DOHH2 (cell line): Measurements from ENCODE around the gene KDM8.

Experiments
- H3F3A ChIP-seq: fragments of 200-600 bp; sonication (generic), shearing (Covaris generic); 2 replicates; pipeline ENCODE4 v1.6.0; 2016; ENCODE audit warnings: antibody characterized with exemption, mild to moderate bottlenecking; ENCODE audit not compliant: control insufficient read depth, insufficient read depth
- H3K27ac ChIP-seq: fragments of 200-600 bp; sonication (generic); 2 replicates; pipeline ENCODE4 v1.5.1; 2014; ENCODE audit warnings: low read depth, mild to moderate bottlenecking, low read length, moderate library complexity
- H3K27me3 ChIP-seq: fragments of 200-600 bp; sonication (generic); 2 replicates; pipeline ENCODE4 v1.6.1; 2014; ENCODE audit warnings: mild to moderate bottlenecking, low read length, mixed read lengths; ENCODE audit not compliant: control insufficient read depth
- H3K36me3 ChIP-seq: fragments of 200-600 bp; sonication (generic); 2 replicates; pipeline ENCODE4 v1.6.1; 2014; ENCODE audit warnings: mild to moderate bottlenecking, low read length, moderate library complexity, mixed read lengths; ENCODE audit not compliant: control insufficient read depth
- H3K4me1 ChIP-seq: fragments of 200-600 bp; sonication (generic); 2 replicates; pipeline ENCODE4 v1.6.1; 2014; ENCODE audit warnings: mild to moderate bottlenecking, low read length, mixed read lengths; ENCODE audit not compliant: control insufficient read depth
- H3K4me2 ChIP-seq: fragments of 200-600 bp; sonication (generic); 2 replicates; pipeline ENCODE4 v1.6.0; 2014; ENCODE audit warnings: mild to moderate bottlenecking, low read length, moderate library complexity
- H3K4me3 ChIP-seq: fragments of 200-600 bp; sonication (generic); 2 replicates; pipeline ENCODE4 v1.5.1; 2014; ENCODE audit warnings: mild to moderate bottlenecking, low read length, mixed read lengths
- H3K79me2 ChIP-seq: fragments of 200-600 bp; sonication (generic); 2 replicates; pipeline ENCODE4 v1.6.1; 2014; ENCODE audit warnings: mild to moderate bottlenecking, low read length, mixed read lengths; ENCODE audit not compliant: control insufficient read depth
- H3K9me2 ChIP-seq: fragments of 200-600 bp; sonication (generic); replicated peaks from 2 replicates; pipeline ENCODE4 v1.6.1; 2014; ENCODE audit warnings: mild to moderate bottlenecking, low read length, mixed read lengths; ENCODE audit not compliant: control insufficient read depth
- H3K9me3 ChIP-seq: fragments of 200-600 bp; sonication (generic); 2 replicates; pipeline ENCODE4 v1.6.1; 2014; ENCODE audit warnings: antibody characterized with exemption, low read length, mixed read lengths; ENCODE audit not compliant: control insufficient read depth, insufficient read depth
- H4K20me1 ChIP-seq: fragments of 200-600 bp; sonication (generic); 2 replicates; pipeline ENCODE4 v1.6.0; 2014; ENCODE audit warnings: low read depth, mild to moderate bottlenecking, antibody characterized with exemption, low read length, moderate library complexity; ENCODE audit not compliant: control insufficient read depth, insufficient read depth
- EZH2phosphoT487 ChIP-seq: fragments of 200-600 bp; sonication (generic); IDR thresholded peaks from 2 replicates; pipeline ENCODE4 v1.6.1; 2017; ENCODE audit warnings: borderline replicate concordance, mild to moderate bottlenecking, antibody characterized with exemption, low read length, moderate library complexity, mixed read lengths
- TF ChIP-seq, protein P1 (sequence below): fragments of 200-600 bp; sonication (generic); IDR thresholded peaks from one replicate; pipeline ENCODE4 v1.5.1; 2014; ENCODE audit warnings: antibody characterized with exemption, mild to moderate bottlenecking, low read depth, low read length; ENCODE audit not compliant: poor library complexity, severe bottlenecking

KDM8 gene

GRCh38 chr16:27174007-27174406 is 29.3 kb upstream of the KDM8 start:
- H3K9me2 ChIP-seq: no peaks in the 10 kb centered on the region
- H3K36me3 ChIP-seq: no peaks in the 10 kb centered on the region
- TF ChIP-seq EZH2phosphoT487: no peak
- TF ChIP-seq, protein P1, sequence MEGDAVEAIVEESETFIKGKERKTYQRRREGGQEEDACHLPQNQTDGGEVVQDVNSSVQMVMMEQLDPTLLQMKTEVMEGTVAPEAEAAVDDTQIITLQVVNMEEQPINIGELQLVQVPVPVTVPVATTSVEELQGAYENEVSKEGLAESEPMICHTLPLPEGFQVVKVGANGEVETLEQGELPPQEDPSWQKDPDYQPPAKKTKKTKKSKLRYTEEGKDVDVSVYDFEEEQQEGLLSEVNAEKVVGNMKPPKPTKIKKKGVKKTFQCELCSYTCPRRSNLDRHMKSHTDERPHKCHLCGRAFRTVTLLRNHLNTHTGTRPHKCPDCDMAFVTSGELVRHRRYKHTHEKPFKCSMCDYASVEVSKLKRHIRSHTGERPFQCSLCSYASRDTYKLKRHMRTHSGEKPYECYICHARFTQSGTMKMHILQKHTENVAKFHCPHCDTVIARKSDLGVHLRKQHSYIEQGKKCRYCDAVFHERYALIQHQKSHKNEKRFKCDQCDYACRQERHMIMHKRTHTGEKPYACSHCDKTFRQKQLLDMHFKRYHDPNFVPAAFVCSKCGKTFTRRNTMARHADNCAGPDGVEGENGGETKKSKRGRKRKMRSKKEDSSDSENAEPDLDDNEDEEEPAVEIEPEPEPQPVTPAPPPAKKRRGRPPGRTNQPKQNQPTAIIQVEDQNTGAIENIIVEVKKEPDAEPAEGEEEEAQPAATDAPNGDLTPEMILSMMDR: no peak
- peaks cover 4% of the 10 kb centered on the region; the same call in 1 of the 2 replicates for H3K9me3 ChIP-seq
- no peaks in the 10 kb centered on the region for H3K79me2 ChIP-seq
- H3K4me2 ChIP-seq: peak overlapping the region; percentile 79
- no peaks in the 10 kb centered on the region for H4K20me1 ChIP-seq
- peak overlapping the region; percentile 78 for H3K27ac ChIP-seq
- H3K27me3 ChIP-seq: no peaks in the 10 kb centered on the region
- peaks cover 53% of the 10 kb centered on the region for H3K4me1 ChIP-seq
- 0 out of 2 replicates have a peak, but pooled peaks cover 2% of the 10 kb centered on the region for H3F3A ChIP-seq
- peak overlapping the region; percentile 57 for H3K4me3 ChIP-seq

- Histone ChIP-seq H3K27ac (peak overlapping the region; percentile 78), H3K4me2 (peak overlapping the region; percentile 79)
Measured at GRCh38 chr16:27174798-27175197, 28.5 kb upstream of the KDM8 start.

GRCh38 chr16:27175888-27176287 is 27.4 kb upstream of the KDM8 start:
- H3K4me2 ChIP-seq: no peak overlapping the region

More at GRCh38 chr16:27174798-27175197, 28.5 kb upstream of the KDM8 start:
- 0 out of 2 replicates have a peak, but pooled peaks cover 2% of the 10 kb centered on the region for H3F3A ChIP-seq
- no peak for TF ChIP-seq EZH2phosphoT487
- TF ChIP-seq, protein P1: no peak
- H3K4me3 ChIP-seq: peak overlapping the region; percentile 57; the same call in 1 of the 2 replicates
- H3K9me3 ChIP-seq: peaks cover 4% of the 10 kb centered on the region; the same call in 1 of the 2 replicates
- H4K20me1 ChIP-seq: no peaks in the 10 kb centered on the region
- no peaks in the 10 kb centered on the region for H3K36me3 ChIP-seq
- no peaks in the 10 kb centered on the region for H3K79me2 ChIP-seq
- no peaks in the 10 kb centered on the region for H3K9me2 ChIP-seq
- H3K4me1 ChIP-seq: peaks cover 56% of the 10 kb centered on the region
- no peaks in the 10 kb centered on the region for H3K27me3 ChIP-seq

More at GRCh38 chr16:27175888-27176287, 27.4 kb upstream of the KDM8 start:
- Histone ChIP-seq H4K20me1 (no peaks in the 10 kb centered on the region), H3K4me1 (peaks cover 54% of the 10 kb centered on the region), H3K9me3 (peaks cover 4% of the 10 kb centered on the region; the same call in 1 of the 2 replicates), H3F3A (0 out of 2 replicates have a peak, but pooled peaks cover 2% of the 10 kb centered on the region), H3K79me2 (no peaks in the 10 kb centered on the region), H3K9me2 (no peaks in the 10 kb centered on the region), H3K4me3 (no peak overlapping the region), H3K27ac (no peak overlapping the region), H3K36me3 (no peaks in the 10 kb centered on the region), H3K27me3 (no peaks in the 10 kb centered on the region)
- TF ChIP-seq EZH2phosphoT487: no peak
- TF ChIP-seq, protein P1: no peak
